Measurements from ENCODE around the gene IGFLR1.
A peak's percentile ranks its signal among the peaks of the same experiment; 100 is the strongest.

DNA sequence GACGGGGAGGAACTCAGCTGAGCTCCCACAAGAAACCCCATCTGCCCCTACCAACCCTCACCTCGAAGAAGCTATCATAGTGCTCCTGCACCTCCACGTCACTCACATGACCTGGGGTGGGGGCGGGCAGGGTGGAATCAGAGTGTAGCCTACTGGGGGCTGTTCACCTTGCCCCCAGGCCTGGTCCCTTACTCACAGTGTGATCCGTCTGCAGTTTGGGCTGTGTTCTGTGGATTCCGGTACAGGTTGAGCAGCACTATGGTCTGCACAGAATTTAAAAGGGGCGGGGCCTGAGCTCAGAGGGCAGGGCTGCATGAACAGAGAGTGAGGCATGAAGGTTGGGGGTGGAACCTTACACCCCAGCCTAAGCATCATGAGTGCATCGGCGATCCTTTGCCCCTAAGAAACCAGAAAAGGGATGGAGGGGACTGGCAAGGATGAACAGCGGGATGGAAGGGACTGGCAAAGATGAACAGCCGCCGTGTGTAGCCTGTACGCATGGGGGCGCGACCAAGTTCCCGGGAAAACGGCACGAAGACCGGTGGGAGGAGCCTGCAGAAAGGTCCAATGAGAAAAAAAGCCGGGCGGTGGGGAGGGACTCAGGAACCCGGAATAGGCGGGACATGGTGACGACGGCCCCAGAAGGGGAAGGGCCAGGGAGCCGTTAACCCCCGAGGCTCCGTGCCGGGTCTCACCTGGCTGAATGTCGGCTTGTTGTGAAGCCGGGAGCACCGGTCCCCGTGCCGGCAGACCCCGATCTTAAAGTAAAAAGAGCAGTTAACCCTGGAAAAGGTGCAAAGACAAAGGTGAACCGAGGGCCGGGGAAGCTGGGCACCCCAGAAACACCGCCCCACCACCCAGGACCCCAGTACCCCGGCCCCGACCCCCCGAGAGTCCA lies 2.4 kb upstream of the IGFLR1 start:
- TF ChIP-seq BHLHE40 (IDR thresholded peaks at IDR 0.05; ENCODE audit: low read depth, low read length) (no peak), RCOR1 (IDR thresholded peaks at IDR 0.05; ENCODE audit: insufficient replicate concordance, low read length) (no peak), USF2 (IDR thresholded peaks at IDR 0.05; ENCODE audit: low read depth, low read length) (0 out of 2 replicates have a peak, but pooled peaks have one; percentile 3), POLR2A (IDR thresholded peaks at IDR 0.05; ENCODE audit: low read depth, low read length) (peak; percentile 95), RAD21 (IDR thresholded peaks at IDR 0.05; ENCODE audit: low read length) (peak; percentile 44), MXI1 (IDR thresholded peaks at IDR 0.05; ENCODE audit: borderline replicate concordance, low read depth, low read length) (peak; percentile 92; the same call in 1 of the 2 replicates), SMC3 (IDR thresholded peaks at IDR 0.05; ENCODE audit: low read depth, low read length) (peak; percentile 52), FOS (IDR thresholded peaks at IDR 0.05; ENCODE audit: low read depth, low read length) (no peak), MAFK (IDR thresholded peaks at IDR 0.05; ENCODE audit: low read depth, low read length) (no peak), MAZ (IDR thresholded peaks at IDR 0.05; ENCODE audit: borderline replicate concordance, low read depth, low read length) (peak; percentile 65; the same call in 1 of the 2 replicates), ELK1 (IDR thresholded peaks at IDR 0.05; ENCODE audit: borderline replicate concordance, low read depth, low read length) (no peak)
- TF ChIP-seq, protein P1, sequence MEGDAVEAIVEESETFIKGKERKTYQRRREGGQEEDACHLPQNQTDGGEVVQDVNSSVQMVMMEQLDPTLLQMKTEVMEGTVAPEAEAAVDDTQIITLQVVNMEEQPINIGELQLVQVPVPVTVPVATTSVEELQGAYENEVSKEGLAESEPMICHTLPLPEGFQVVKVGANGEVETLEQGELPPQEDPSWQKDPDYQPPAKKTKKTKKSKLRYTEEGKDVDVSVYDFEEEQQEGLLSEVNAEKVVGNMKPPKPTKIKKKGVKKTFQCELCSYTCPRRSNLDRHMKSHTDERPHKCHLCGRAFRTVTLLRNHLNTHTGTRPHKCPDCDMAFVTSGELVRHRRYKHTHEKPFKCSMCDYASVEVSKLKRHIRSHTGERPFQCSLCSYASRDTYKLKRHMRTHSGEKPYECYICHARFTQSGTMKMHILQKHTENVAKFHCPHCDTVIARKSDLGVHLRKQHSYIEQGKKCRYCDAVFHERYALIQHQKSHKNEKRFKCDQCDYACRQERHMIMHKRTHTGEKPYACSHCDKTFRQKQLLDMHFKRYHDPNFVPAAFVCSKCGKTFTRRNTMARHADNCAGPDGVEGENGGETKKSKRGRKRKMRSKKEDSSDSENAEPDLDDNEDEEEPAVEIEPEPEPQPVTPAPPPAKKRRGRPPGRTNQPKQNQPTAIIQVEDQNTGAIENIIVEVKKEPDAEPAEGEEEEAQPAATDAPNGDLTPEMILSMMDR (conservative IDR thresholded peaks at IDR 0.05; ENCODE audit: low read depth, low read length), result peak; percentile 59
